Midbrain (tissue), 1 donor: Measurements from ENCODE around the gene FBXL19.
A peak's percentile ranks its signal among the peaks of the same experiment; 100 is the strongest.

Source experiments
- DNase-seq: peaks from one replicate; lab custom pipeline; 2025; lab: John Stamatoyannopoulos, UW

The FBXL19 gene

DNA sequence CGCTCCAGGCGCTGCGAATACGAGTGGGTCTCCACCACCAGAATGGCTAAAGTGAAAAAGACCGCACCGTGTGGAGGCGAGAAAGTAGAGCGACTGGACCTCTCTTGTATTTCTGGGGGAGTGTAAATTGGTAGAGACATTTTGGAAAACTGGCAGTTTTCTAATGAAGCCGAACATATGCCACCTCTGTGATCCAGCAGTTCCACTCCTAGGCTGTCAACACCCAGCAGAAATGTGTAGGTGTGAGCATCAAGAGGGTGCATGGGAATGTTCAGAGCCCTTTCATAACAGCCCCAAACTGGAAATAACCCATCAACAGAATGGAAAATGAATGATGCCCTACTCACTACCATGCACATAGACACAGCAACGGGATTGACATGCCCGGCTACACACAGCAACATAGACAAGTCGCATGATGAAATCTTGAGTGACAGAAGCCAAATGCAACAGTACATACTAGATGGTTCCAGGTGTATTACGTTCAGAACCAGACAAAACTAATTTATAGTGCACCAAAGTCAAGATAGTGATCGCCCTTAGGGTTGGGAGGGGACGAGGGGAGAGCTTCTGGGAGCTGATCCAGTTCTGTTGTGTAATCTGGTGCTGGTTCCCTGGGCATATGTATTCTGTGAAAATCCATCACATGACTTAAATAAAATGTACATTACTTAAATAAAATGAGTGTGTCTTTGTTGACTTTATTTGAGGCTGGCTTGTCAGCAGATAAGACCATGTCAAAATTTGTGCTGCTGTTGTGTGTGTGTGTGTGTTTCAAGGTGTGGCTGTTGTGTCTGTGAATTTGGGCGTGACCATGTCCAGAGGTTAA is 28.6 kb upstream of the FBXL19 start:
- DNase-seq, result no peak

DNA sequence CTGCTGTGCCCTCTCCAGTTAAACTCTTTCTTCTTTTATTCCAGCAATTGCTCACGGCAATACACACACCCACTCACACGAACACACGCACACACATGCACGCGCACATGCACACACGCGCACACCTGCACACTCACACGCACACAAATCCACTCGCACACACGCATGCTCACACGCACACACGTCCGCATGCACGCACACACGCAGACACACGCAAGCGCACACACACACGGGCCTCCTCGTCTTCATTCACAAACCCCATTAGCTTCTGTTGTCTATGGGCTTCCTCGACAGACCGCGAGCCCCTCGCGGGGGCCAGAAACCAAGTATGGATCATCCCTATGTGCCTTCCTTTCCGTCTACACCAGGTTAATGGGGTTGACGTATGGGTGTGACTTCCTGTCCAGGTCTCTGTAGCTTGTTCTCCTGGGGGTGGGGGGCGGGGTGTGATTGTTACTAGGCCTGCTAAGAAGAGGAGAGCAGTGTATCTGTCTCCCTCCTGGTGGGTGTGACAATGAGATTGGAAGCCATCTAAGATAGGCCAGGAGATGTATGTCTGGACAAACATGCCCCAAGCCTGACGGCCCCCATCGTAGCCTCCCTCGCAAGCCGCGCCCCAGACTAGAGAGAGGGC is 27.6 kb upstream of the FBXL19 start:
- no peak for DNase-seq

DNA sequence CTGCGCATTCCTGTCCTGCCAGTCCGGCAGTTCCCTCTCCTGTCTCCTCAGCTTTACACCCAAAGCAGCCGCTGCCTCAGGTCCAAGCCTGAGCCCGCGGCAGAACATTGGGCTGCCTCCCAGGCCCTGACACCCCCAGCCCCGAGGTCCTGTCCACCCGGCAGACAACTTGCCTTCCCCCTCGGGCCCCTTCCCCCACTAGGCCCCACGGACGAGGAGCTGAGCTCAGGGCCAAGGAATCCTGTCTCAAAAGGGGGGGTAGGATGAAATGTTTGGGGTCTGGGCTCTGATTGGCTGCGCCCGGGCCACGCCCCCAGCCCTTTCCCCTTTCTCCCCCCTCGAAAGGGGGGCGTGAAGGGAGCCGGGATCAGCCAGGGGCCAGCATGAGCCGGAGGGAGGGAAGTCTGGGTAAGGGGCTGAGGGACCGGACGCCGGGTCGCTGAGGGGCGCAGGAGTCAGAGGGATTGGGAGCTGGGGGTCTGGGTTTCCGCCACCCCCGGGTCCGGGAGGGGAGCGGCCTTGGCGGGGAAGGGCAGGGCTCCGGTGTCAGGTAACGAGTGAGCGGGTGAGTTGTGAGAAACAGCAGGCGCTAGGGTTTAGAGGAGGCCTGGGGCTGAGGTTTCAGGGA is 27.0 kb upstream of the FBXL19 start, which contains the start of gene CTF1:
CTF1 (plus strand) TSS at position 354 of the 628 bp plus-strand sequence; CDS start at position 384, 30 bp downstream.
- peak; percentile 52 for DNase-seq

DNA sequence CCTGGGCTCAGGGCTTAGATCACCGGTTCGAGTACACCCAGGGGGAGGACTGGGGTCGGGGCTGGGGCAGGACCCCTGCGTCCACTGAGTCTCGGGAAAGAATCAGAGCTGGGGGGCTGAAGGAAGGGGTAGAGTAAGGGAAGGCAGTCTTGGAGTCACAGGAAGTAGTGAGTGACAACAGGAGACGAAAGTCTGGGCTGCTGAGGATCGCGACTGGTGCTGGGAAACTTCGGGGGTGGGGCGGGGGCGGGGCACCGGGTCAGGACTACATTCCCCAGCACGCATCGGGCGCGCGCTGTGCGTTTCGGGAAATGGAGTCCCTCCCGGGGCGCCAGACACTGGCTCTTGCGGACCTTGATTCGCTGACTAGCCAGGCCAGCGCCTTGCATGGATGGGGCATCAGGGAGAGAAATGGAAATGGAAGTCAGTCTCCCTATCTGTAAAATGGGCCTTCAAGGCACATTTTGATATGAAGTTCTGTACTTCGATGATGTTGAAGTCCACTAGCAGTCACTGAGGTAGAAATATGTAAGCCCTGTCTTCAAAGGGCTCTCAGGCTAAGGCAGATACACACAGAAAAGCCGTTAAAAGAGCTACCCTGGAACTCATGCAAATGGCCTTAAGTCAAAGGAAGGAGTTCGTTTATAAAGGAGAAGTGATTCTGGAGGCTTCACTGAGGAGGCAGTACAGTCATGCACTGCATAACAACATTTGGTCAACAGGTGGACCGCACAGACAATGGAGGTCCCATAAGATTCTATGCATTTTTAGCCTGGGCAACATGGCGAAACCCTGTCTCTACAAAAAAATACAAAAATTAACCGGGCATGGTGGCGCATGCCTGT is 26.3 kb upstream of the FBXL19 start:
- DNase-seq, result peak; percentile 92

DNA sequence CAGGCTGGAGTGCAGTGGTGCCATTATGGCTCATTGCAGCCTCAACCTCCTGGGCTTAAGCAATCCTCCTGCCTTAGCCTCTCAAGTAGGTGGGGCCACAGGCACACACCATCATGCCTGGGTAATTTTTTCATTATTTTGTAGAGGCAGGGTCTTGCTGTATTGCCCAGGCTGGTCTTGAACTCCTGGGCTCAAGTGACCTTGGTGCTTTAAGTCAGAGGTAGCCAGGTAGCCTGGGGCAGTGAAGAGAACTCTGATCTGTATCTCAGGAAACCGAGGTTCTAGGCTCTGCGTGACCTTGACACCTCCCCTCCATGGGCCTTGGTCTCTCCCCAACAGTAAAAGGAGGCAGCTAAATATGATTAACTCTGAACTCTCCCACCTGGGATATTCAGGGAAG is 23.6 kb upstream of the FBXL19 start:
- DNase-seq, result no peak

DNA sequence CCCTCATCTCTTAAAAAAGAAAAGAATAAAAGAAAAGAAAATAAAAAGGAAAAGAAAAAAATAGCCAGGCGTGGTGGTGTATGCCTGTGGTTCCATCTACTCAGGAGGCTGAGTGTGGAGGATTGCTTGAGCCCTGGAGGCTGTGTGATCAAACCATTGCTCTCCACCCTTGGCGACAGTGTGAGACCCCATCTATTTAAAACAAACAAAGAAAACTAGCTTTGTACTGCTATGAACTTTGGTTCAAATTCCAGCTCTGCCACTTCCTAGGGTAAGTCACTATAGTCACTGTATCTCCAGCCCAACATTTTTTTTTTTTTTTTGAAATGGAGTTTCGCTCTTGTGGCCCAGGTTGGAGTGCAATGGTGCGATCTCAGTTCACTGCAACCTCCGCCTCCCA is 22.8 kb upstream of the FBXL19 start:
- no peak for DNase-seq

DNA sequence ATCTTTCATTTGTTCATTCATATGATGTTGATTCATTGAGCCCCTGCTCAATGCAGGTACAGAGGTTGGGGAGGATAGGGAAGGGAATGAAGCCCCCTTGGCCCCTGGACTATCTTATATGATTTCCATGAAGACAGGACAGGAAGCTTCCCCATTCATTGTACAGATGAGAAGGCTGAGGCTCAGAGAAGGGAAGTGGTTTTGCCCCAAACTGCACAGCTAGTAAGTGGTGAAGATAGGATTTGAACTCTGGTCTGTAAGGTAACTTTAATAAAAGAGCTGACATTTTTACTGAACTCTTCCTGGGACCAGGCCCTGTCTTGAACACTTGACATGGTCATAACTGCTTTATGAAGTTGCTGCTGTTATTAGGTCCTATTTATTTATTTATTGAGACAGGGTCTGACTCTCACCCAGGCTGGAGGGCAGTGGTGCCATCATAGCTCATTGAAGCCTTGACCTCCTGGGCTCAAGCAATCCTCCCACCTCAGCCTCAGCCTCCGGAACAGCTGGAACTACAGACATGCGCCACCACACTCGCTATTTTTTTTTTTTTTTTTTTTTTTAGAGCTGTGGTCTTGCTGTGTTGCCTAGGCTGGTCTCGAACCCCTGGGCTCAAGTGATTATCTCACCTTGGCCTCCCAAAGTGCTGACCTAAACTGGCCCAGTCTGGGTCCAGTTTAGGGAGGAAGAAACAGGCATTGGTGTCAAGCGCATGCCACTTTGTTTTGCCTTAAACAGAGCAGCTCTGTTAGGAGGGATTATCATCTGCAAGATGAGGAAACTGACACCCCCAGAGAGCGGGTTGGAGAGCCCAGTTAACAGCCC is 22.0 kb upstream of the FBXL19 start:
- DNase-seq, result no peak

DNA sequence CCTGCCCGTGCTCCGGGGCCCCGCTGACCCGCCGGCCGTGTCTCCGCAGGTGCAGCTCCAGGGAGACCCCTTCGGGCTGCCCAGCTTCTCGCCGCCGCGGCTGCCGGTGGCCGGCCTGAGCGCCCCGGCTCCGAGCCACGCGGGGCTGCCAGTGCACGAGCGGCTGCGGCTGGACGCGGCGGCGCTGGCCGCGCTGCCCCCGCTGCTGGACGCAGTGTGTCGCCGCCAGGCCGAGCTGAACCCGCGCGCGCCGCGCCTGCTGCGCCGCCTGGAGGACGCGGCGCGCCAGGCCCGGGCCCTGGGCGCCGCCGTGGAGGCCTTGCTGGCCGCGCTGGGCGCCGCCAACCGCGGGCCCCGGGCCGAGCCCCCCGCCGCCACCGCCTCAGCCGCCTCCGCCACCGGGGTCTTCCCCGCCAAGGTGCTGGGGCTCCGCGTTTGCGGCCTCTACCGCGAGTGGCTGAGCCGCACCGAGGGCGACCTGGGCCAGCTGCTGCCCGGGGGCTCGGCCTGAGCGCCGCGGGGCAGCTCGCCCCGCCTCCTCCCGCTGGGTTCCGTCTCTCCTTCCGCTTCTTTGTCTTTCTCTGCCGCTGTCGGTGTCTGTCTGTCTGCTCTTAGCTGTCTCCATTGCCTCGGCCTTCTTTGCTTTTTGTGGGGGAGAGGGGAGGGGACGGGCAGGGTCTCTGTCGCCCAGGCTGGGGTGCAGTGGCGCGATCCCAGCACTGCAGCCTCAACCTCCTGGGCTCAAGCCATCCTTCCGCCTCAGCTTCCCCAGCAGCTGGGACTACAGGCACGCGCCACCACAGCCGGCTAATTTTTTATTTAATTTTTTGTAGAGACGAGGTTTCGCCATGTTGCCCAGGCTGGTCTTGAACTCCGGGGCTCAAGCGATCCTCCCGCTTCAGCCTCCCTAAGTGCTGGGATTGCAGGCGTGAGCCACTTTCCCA is 21.1 kb upstream of the FBXL19 start:
- DNase-seq, result peak; percentile 51

DNA sequence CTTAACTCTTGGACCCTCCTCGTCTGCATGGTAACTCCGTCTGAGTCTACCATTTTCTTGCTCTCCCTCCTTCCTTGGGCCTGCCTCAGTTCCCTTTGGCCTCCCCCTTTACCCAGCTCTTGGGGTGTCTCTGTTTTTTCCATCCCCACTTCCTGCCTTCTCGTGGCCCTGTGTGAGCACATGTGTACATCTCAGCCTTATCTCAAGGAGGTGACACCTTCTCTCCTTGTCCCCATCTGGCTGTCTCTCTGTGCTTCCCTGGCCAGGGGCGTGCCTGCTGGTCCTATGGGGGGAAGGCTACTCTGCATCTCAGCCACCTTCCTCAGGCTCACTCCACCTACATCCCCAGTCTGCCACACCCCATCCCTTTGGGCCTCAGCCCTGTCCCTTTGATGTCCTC is 20.4 kb upstream of the FBXL19 start:
- no peak for DNase-seq

DNA sequence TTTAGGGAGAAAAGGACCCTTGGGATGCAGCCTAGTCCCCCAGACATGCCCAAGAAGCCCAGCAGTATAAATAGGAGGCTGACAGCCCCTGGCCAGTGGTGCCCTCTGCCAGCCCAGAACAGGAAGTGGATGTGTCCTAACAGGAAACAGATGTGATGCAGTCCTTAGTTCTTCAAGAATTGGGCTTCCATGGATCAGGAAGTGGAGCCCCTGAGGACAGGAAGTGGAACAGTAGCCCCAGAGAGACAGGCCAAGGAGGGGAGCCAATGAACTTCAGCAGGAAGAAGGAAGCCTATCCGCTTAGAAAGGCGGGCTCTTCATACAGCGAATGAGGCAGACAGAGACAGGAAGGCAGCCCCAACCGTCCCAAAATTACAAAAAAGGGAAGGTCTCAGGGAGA is 19.8 kb upstream of the FBXL19 start:
- DNase-seq, result peak; percentile 51

DNA sequence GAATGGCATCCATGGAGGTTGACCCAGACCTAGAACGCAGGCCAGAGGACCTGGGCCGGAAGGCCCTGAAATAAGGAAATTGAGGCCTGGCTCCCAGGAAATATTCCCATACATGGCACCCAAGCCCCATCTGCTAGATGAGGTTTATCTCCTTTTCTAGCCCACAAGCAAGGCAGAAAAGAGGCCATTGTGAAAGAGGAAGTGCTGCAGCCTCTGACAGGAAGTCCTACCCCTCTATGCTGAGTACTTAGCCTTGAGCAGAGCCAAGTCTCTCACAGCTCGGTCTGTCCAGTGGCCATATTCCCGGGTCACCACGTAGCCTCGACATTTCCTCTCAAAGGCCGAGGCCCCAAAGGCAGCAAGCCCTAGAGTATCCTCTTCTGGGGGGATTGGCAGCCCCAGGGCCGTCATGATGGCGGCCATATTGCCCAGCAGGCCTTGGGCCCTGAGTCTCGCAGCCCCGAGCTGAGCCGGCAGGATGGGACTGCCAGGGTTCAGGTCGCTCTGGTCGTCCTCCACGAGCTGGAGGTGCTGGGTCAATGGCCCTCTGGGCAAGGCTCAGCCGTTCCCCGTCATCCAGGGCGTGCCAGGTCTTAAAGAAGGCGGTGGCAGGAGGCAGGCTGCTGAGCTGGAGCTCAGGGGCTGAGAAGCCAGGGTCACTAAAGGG is 19.1 kb upstream of the FBXL19 start:
- no peak for DNase-seq

DNA sequence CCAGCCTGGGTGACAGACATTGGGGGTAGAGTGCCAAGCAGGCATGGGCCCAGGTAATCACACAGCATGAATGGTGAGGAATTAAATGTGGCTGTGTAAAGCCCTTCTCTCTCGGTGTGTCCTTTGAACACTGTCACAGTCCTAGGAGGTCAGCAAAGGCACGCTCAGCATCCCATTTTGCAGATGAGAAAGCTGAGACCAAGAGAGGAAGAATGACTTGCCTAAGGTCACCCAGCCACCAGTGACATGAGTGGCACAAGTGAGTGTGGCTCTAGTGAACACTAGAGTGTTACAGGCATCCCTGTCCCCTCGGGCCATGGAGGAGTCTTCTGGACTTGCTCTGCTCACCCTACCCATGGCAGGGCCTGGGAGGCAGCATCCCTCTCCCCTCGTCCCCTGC is 16.3 kb upstream of the FBXL19 start:
- DNase-seq, result no peak

DNA sequence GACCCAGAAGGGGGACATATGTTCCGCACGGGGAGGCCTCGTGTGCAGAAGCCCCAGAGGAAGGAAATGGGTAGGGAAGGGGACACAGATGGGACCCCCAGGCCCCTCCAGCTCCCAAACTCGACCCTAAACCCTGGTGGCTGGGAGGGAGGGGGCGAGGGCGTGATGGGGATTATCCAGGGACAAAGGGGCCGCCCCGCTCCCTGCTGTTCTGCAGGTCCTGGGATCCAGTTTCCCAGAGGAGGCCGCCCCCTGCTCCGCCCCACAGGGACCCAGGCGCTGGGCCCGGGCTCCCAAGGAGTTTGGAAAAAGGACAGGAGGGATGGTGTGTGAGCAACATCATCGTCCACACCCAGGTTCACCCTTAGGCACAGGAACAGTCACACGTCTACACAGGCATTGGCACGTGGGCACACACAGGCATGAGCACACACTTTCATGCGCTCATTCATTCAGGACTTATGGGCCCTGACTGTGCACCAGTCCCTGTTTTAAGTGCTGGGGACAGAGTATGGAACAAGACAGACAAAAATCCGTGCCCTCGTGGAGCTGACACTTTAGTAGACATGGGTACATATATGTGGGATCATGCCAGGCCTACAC is 12.8 kb upstream of the FBXL19 start:
- no peak for DNase-seq

DNA sequence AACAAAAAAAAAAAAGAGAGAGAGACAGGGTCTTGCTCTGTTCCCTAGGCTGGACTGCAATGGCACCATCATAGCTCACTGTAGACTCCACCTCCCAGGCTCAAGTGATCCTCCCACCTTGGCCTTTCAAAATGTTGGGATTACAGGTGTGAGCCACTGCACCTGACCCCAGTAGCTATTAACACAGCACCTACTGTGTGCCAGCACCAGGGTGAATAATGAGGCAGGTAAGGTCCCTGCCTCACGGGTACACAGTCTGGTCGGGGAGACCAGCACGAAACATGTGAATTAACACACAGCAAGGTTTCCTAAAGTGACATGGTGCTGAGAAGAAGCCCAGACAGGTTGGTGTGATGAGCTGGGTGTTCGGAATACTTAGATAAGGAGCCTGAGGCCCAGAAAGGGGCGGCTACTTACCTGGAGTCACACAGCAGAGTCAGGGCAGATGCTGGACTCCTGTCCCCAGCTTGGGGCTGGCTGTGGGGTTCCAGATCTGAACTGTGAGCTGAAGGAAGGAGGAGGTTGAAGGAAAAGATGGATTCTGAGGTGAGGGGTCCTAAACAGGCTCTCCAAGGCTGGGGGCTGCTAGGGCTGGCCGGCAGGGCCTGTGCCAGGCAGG is 10.5 kb upstream of the FBXL19 start:
- DNase-seq, result no peak

DNA sequence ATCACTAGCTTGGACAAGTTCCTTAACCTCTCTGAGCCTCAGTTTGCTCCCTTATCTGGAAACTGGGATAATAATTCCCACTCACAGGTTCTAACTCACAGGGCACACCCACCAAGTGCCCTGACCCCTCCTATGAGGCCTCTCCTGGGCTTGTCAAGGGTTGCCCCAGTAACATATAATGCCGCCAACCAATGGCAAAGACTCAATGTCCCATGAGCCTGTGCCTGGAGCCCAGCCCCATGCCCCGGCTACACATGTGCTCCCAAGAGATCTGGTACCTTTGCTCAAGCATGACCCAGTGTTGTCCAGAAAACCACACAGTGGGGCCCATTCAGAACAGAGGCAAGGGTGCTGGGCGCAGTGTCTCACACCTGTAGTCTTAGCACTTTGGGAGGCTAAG is 8.5 kb upstream of the FBXL19 start:
- DNase-seq, result no peak

DNA sequence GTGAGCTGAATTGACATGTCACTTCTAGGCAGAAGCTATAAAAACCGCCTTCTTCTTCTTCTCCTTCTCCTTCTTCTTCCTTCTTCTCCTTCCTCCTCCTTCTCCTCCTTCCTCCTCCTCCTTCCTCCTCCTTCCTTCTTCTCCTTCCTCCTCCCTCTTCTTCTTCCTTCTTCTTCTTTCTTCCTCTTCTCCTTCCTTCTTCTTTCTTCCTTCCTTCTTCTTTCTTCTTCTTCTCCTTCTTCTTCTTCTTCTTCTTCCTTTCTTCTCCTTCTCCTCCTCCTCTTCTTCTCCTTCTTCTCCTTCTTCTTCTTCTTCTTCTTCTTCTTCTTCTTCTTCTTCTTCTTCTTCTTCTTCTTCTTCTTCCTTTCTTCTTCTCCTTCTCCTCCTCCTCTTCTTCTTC is 4.8 kb upstream of the FBXL19 start:
- DNase-seq, result no peak

DNA sequence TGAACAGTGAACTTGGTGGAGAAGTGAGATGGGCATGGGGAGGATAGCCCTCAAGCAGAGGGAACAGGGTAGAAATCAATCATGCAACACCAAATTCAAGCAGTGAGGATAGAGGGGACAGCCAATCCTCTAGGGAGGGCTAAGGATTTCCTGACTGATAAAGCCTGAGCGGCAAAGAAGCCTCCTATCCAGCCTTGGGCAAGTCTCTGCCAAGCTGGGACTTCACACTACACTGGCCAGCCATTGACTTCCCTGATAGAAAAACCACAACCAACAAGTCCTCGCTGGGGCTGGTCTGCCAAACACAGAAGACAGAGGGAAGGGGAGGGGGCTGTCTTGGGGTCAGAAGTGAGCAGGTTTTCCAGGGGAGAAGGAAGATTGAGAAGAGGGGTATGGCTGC is 2.5 kb upstream of the FBXL19 start:
- no peak for DNase-seq

DNA sequence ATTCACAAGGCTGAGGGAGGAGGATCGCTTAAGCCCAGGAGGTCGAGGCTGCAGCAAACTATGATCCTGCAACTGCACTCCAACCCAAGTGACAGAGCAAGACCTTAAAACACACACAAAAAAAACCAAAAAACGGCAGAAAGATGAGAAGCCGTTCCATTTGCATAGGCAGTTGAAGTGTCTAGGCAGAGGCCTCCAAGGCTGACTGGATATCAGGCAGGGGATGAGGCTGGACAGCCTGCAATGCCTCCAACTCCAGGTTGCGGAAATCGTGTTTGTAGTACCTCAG is 2.0 kb upstream of the FBXL19 start:
- no peak for DNase-seq
